Stimulated activated CD4-positive, alpha-beta T cell treated with anti-CD3 and anti-CD28 coated beads, TNF-alpha, amount 100 ng/mL, for 1 hour (primary cell): Measurements from ENCODE around the gene SLC44A5.
"Not testable (repeated sequence)": the region's sequence is repeated elsewhere in the genome, so short reads cannot be mapped to it uniquely, and the experiment has no call there.

Experiments used
- DNase-seq, 3 donors: peaks; one replicate each; pipeline ENCODE4 v3.0.0-alpha.2; 2020; ENCODE audit warnings: low read depth in 3 of 3, low spot score in 1 of 3

SLC44A5 gene

DNA sequence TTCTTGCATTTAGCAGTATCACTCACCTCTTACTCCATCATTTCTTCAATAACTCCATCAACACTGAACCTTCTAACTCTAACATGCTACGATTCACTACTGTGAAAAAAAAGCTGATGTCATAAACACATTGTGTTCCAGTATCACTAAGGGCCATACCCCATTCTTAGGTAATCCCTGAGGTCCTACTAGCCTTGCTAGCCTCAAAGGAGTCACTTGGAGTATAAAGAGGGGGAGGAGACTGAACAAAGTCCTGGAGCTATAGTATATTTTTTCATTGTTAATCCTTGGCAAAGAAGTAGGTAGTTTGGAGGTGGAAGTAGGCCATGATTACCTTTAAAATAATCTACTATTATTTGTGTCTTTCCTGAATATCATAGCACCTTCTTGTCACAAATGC, at the start of gene SLC44A5:
Gene SLC44A5, minus strand, starts transcription at position 101 of the 400 bp plus-strand sequence. CDS start 69,667 bp downstream, outside the sequence.
- DNase-seq, result no peak

GRCh38 chr1:75655931-75656330, 45.0 kb upstream of the SLC44A5 start:
- DNase-seq, result no peak

DNA sequence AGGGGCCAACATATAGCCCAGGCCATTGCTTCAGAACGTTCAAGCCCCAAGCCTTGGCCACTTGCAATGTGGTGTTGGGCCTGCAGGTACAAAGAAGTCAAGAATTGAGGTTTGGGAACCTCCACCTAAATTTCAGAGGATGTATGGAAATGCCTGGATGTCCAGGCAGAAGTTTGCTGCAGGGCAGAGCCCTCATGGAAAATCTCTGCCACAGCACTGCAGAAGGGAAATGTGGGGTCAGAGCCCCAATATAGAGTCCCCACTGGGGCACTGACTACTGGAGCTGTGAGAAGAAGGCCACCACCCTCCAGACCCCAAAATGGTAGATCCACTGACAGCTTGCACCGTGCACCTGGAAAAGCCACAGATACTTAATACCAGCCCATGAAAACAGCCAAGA, 36.3 kb upstream of the SLC44A5 start:
- DNase-seq, result not testable (repeated sequence)

DNA sequence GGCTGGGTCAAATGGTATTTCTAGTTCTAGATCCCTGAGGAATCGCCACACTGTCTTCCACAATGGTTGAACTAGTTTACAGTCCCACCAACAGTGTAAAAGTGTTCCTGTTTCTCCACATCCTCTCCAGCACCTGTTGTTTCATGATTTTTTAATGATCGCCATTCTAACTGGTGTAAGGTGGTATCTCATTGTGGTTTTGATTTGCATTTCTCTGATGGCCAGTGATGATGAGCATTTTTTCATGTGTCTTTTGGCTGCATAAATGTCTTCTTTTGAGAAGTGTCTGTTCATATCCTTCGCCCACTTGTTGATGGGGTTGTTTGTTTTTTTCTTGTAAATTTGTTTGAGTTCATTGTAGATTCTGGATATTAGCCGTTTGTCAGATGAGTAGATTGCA, 34.2 kb upstream of the SLC44A5 start:
- not testable (repeated sequence) for DNase-seq

DNA sequence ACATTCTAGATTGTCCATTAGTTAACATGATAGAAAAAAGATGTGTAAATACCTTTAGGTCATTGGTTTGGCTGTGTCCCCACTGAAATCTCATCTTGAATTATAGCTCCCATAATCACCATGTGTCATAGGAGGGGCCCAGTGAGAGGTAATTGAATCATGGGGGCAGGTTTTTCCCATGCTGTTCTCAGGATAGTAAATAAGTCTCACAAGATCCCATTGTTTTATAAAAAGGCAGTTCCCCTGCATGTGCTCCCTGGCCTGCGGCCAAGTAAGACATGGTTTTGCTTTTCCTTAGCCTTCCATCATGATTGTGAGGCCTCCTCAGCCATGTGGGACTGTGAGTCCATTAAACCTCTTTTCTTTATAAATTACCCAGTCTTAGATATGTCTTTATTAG, 32.5 kb upstream of the SLC44A5 start:
- no peak for DNase-seq

GRCh38 chr1:75641325-75641724, 30.4 kb upstream of the SLC44A5 start:
- no peak for DNase-seq

DNA sequence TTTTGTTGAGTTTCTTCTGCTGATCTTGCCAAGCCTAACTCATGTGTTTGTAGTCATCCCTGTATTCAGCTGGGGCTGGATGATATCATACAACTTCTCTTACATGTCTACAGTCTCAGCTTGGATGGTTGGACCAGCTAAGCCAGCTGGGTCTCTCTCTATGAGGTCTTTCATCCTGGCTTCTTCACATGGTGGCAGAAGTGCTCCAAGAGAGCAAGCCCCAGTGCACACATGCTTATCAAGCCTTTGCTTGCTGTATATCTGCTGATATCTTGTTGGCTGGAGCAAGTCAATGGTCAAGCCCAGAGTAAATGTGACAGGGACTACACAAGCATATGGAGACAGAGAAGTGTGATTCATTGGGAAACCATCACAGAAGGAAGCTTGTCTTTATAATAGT, 29.2 kb upstream of the SLC44A5 start:
- no peak for DNase-seq

DNA sequence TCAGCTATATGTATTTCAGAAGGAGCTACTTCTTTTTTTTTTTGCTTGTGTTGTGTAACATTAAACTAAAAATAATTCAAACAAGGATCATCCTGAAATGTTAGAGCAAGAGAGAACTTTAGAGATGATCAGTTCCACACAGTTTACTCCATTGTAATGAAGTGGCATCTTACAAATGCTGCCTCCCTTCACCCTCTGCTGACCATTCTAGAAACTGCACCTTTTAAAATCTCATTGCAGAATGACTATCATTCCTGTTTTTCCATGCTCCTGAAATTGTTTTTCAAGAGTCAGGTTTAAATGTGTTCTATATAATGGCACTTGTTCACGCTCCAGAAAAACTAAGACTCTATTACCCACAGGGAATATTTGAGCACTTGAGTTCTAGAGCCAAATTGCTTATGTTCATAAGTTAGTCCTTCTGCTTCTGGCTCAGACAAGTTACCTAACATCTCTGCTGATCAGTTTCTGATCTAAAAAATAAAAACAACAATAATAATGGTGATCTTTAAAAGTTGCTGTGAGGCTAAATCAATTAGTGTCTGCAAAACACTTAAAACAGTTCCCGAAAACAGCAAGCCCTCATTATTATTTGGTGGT, 21.5 kb upstream of the SLC44A5 start:
- DNase-seq, result no peak

GRCh38 chr1:75630998-75631397, 20.1 kb upstream of the SLC44A5 start:
- DNase-seq, result no peak

- DNase-seq, result no peak
These were observed 19.2 kb upstream of the SLC44A5 start for GRCh38 chr1:75630004-75630594.

DNA sequence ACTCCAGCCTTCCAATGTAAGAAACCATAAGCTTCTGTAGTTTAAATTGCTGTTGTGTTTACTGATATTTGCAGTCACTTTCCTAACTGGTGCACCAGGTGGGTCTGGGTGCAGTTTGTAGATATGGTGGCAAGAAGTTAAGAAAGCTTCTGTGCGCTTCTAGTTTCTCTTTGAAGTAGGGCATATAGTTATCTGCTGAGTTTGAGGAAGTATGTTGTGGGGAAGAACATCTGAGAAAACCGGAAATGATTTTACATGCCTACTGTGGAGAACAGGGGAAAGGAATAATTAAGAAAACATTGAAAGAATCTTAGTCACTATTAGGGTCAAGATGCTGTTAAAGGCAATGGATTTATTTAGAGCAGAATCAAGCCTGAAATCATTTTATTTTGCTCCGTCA, 14.9 kb upstream of the SLC44A5 start:
- no peak for DNase-seq

- no peak for DNase-seq
These were observed 7.5 kb upstream of the SLC44A5 start for GRCh38 chr1:75618382-75618781.

GRCh38 chr1:75616436-75617433, 5.8 kb upstream of the SLC44A5 start:
- DNase-seq, result no peak

GRCh38 chr1:75615613-75616435, 4.9 kb upstream of the SLC44A5 start:
- no peak for DNase-seq

GRCh38 chr1:75614399-75614756, 3.5 kb upstream of the SLC44A5 start:
- DNase-seq, result no peak

- DNase-seq, result no peak
These were observed 3.0 kb upstream of the SLC44A5 start for GRCh38 chr1:75613916-75614315.

GRCh38 chr1:75612976-75613375, 2.1 kb upstream of the SLC44A5 start:
- DNase-seq, result no peak

DNA sequence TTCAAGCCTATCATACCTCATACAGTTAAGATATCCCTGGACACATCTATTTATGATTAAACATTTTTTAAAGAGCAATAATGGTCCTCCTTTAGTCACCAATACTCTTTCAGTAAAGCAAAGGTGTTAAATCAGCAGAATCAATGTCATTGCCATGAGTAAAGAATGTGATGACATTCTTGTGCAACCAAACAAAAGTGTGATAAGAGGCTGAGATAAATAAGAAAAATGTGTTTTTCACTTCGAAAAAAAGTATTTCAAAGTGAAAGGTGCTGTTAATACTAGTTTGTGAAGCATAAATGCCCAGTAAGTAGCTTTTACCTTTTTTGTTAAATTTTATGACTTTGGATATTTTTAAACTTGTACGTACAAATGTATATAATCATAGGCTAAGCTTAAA, 8.4 kb downstream of the SLC44A5 start:
- DNase-seq, result no peak

DNA sequence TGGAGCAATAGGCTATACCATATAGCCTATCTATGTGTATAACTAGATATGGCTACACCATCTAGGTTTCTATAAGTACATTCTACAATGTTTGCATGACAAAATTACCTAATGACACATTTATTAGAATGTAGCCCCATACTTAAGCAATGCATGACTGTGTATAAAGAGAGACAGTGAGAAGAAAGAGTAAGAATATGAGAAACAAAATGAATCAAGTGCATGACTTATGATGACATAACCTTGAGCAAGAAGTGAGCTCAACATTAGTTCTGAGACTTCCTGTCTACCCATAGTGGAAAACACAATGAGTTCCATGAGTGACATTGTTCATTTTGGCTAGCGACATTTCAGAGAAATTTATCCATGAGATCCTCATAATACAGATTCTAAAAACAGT, 10.1 kb downstream of the SLC44A5 start:
- DNase-seq, result no peak

DNA sequence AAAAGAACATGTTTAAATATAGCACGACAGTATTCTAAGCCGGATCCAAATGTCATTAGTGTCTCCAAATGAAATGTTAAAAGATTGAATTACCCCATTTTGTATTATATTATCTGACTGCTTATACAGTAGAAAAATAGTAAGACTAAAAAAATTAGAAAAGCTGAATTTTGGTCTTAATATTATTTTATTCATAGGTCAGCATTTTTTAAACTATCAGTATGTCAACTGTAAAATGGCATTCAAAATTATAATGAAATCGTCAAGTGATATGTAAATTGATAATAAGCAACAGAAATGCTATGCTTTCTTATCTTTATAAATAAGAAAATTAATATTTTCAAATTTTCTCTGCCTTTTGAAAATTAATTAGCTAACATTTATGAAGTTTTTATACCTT, 16.6 kb downstream of the SLC44A5 start:
- no peak for DNase-seq

- DNase-seq, result not testable (repeated sequence)
These were observed 17.5 kb downstream of the SLC44A5 start for GRCh38 chr1:75593457-75593856.
